Esophagus muscularis mucosa (tissue), 4 donors: Measurements from ENCODE around the gene PTPRK.

Source experiments
- CTCF ChIP-seq, 3 experiments: fragments of 200-600 bp in 2 of 3; fragments of 450-650 bp in 1 of 3; sonication (generic) in 2 of 3; IDR thresholded peaks; one replicate each; pipeline ENCODE4 v1.5.1; 2017 to 2019; ENCODE audit warnings: antibody characterized with exemption in 3 of 3, mild to moderate bottlenecking in 2 of 3, moderate library complexity in 1 of 3
- EP300 ChIP-seq: sonication (generic); formaldehyde crosslinking; IDR thresholded peaks from one replicate; pipeline ENCODE4 v1.6.1; 2017; ENCODE audit warnings: antibody characterized with exemption
- POLR2A ChIP-seq: fragments of 450-650 bp; IDR thresholded peaks from one replicate; pipeline ENCODE4 v1.6.1; 2017; ENCODE audit warnings: antibody characterized with exemption, moderate library complexity, mild to moderate bottlenecking, low read depth
- POLR2AphosphoS5 ChIP-seq, 2 donors: sonication (generic); formaldehyde crosslinking; IDR thresholded peaks; one replicate each; pipeline ENCODE4 v1.6.1; 2017; ENCODE audit warnings: antibody characterized with exemption in 2 of 2

GRCh38 chr6:128107682-128108081, 412.7 kb downstream of the PTPRK start:
- TF ChIP-seq POLR2A: no peak
- TF ChIP-seq CTCF (IDR thresholded peaks at IDR 0.05): no peak
- no peak for TF ChIP-seq POLR2AphosphoS5 (IDR thresholded peaks at IDR 0.05)
- no peak for TF ChIP-seq EP300
